DND-41 (cell line): ENCODE data around the gene NCAM2.

Experiments
- EZH2 ChIP-seq: IDR thresholded peaks from 3 replicates; pipeline ENCODE4 v1.6.1; 2012; ENCODE audit warnings: borderline replicate concordance, low read depth, mild to moderate bottlenecking, moderate library complexity, low read length, inconsistent platforms; ENCODE audit not compliant: severe bottlenecking
- TF ChIP-seq, protein P1 (sequence below): IDR thresholded peaks from 2 replicates; pipeline ENCODE4 v1.5.1; 2012; ENCODE audit warnings: borderline replicate concordance, low read length, moderate library complexity, mild to moderate bottlenecking; ENCODE audit not compliant: poor library complexity, severe bottlenecking; ENCODE audit errors: extremely low read depth

DNA sequence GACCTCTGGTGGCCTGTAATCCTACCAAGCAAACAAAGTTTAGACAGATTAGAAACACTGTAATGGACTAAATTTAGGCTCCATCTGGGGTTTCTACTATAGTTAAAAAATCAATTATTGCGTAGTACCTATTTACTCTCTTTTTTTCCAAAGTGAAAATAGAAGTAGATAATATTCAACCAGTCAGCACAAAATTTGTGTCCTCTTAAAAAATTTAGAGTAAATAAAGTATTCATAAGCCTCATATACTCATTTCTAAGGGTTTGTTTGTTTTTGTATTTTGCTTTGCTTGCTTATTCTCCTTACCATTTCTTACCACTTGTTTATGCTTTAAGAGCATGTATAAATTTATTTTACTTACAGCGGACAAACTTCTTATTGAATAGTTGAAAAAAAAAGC is 54.5 kb downstream of the NCAM2 start:
- TF ChIP-seq, protein P1, sequence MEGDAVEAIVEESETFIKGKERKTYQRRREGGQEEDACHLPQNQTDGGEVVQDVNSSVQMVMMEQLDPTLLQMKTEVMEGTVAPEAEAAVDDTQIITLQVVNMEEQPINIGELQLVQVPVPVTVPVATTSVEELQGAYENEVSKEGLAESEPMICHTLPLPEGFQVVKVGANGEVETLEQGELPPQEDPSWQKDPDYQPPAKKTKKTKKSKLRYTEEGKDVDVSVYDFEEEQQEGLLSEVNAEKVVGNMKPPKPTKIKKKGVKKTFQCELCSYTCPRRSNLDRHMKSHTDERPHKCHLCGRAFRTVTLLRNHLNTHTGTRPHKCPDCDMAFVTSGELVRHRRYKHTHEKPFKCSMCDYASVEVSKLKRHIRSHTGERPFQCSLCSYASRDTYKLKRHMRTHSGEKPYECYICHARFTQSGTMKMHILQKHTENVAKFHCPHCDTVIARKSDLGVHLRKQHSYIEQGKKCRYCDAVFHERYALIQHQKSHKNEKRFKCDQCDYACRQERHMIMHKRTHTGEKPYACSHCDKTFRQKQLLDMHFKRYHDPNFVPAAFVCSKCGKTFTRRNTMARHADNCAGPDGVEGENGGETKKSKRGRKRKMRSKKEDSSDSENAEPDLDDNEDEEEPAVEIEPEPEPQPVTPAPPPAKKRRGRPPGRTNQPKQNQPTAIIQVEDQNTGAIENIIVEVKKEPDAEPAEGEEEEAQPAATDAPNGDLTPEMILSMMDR: no peak
- TF ChIP-seq EZH2: no peak
